K562 (cell line): Measurements from ENCODE around the gene NACC1. TPM values are rescaled to one million over a fixed set of nuclear protein-coding genes. Genes with fewer than 3 reads are reported as not detected.

Source experiments
- CREBBP ChIP-seq: IDR thresholded peaks from one replicate; pipeline ENCODE4 v1.6.1; 2012; ENCODE audit warnings: low read depth, mild to moderate bottlenecking, control low read depth, inconsistent platforms, low read length
- HDAC8 ChIP-seq: fragments of 450-650 bp; IDR thresholded peaks from 2 replicates; pipeline ENCODE4 v1.6.1; 2016; ENCODE audit warnings: mild to moderate bottlenecking, missing genetic modification characterization, moderate library complexity, missing compliant biosample characterization
- MEF2D ChIP-seq: conservative IDR thresholded peaks from 2 replicates; pipeline ENCODE4 v1.6.1; 2016; ENCODE audit warnings: low read depth, missing genetic modification characterization, missing compliant biosample characterization
- NR4A1 ChIP-seq, 2 experiments: fragments of 250-450 bp in 1 of 2; fragments of 450-650 bp in 1 of 2; sonication (Bioruptor Pico) in 1 of 2; IDR thresholded peaks; 2 replicates each; pipeline versions ENCODE4 v1.4.0 to v1.6.1; 2016 to 2020; ENCODE audit warnings: mild to moderate bottlenecking in 2 of 2, missing compliant biosample characterization in 1 of 2, missing genetic modification characterization in 1 of 2, moderate library complexity in 1 of 2
- SFPQ ChIP-seq: fragments of 200-400 bp; formaldehyde crosslinking; IDR thresholded peaks from 2 replicates; pipeline ENCODE4 v1.6.1; 2017; ENCODE audit warnings: mild to moderate bottlenecking, low read depth, low read length, moderate library complexity
- SMAD3 ChIP-seq: fragments of 450-650 bp; formaldehyde crosslinking; conservative IDR thresholded peaks from 2 replicates; pipeline ENCODE4 v1.4.0; 2020; ENCODE audit warnings: mild to moderate bottlenecking
- SMARCC2 ChIP-seq: fragments of 450-650 bp; IDR thresholded peaks from 2 replicates; pipeline ENCODE4 v1.6.1; 2017; ENCODE audit warnings: antibody characterized with exemption, moderate library complexity, mild to moderate bottlenecking, low read depth
- SNIP1 ChIP-seq: fragments of 450-650 bp; IDR thresholded peaks from 2 replicates; pipeline ENCODE4 v1.7.1; 2017; ENCODE audit warnings: low read depth, mild to moderate bottlenecking
- ZBED1 ChIP-seq: IDR thresholded peaks from 2 replicates; pipeline ENCODE4 v1.6.1; 2014
- ZKSCAN1 ChIP-seq: fragments of 150-350 bp; IDR thresholded peaks from 2 replicates; pipeline ENCODE4 v1.6.1; 2016; ENCODE audit warnings: low read depth, low read length
- ZNF184 ChIP-seq: sonication (generic); formaldehyde crosslinking; IDR thresholded peaks from 2 replicates; pipeline ENCODE4 v1.5.0; 2020; ENCODE audit warnings: missing genetic modification reagents
- ZNF217 ChIP-seq: sonication (generic); formaldehyde crosslinking; IDR thresholded peaks from 2 replicates; pipeline ENCODE4 v1.8.0; 2022; ENCODE audit warnings: mild to moderate bottlenecking, missing genetic modification reagents
- ZNF407 ChIP-seq: fragments of 450-650 bp; IDR thresholded peaks from 2 replicates; pipeline ENCODE4 v1.6.1; 2016; ENCODE audit warnings: low read depth
- ZNF518B ChIP-seq: fragments of 250-450 bp; sonication (Bioruptor Pico); IDR thresholded peaks from 2 replicates; pipeline ENCODE4 v1.5.0; 2021; ENCODE audit warnings: mild to moderate bottlenecking, moderate library complexity
- polyA plus RNA-seq, 8 experiments: library from polyadenylated mRNA; depleted of rRNA in 4 of 8; stranded (reverse) in 5 of 8; unstranded in 3 of 8; fragments of >200 nt; fragmentation: Nextera tagmentation in 2 of 8; fragmentation: Illumina TruSeq in 1 of 8; extraction: Ambion mirVana in 2 of 8; extraction: Trizol in 1 of 8; gene quantifications; 2 replicates each; pipeline versions ENCODE4 v1.2.1 to v1.2.3, GENCODE V29; 2011 to 2014; ENCODE audit warnings: inconsistent platforms in 1 of 8, missing spikeins in 1 of 8
- total RNA-seq, 7 experiments: library from RNA; depleted of rRNA in 6 of 7; stranded (reverse); fragments of >200 nt in 6 of 7; fragmentation: Illumina TruSeq in 2 of 7; extraction: Trizol in 2 of 7; gene quantifications; 2 replicates each; pipeline versions ENCODE4 v1.2.1 to v1.2.3, GENCODE V29; 2011 to 2021; ENCODE audit warnings: low replicate concordance in 1 of 7

The NACC1 gene
- total and polyA plus RNA-seq, 9 of the 15 experiments (the other 6 are each of a cell fraction or from before 2014, with no cell fraction given) = 0.04 to 96.6 (median 25.8) TPM

GRCh38 chr19:13118424-13119193, 545 bp downstream of the NACC1 start (continued):
- TF ChIP-seq SNIP1 = no peak
- TF ChIP-seq SMAD3 = no peak
- TF ChIP-seq ZNF184 (CRISPR knock-in tag) = no peak
- TF ChIP-seq ZKSCAN1 = no peak
- no peak for TF ChIP-seq HDAC8 (tag)
- no peak for TF ChIP-seq ZBED1
- no peak for TF ChIP-seq ZNF217
- TF ChIP-seq SMARCC2 = no peak
- TF ChIP-seq ZNF407 = no peak
- no peak for TF ChIP-seq CREBBP
- no peak for TF ChIP-seq NR4A1 (CRISPR knock-in tag; IDR thresholded peaks at IDR 0.05)
- no peak for TF ChIP-seq NR4A1 (tag; IDR thresholded peaks at IDR 0.05)
- TF ChIP-seq MEF2D (tag) = no peak
- TF ChIP-seq SFPQ = no peak
- no peak for TF ChIP-seq ZNF518B (CRISPR knock-in tag)
